GM21381 (cell line): Measurements from ENCODE around the gene SLC9B1.
"Not testable (repeated sequence)": the region's sequence is repeated elsewhere in the genome, so short reads cannot be mapped to it uniquely, and the experiment has no call there.

Experiments
- ATAC-seq: cut with Tn5 transposase; IDR thresholded peaks from one replicate; pipeline ENCODE4 v1.9.1; 2021; ENCODE audit warnings: mild to moderate bottlenecking, moderate library complexity; ENCODE audit not compliant: unreplicated experiment

Gene SLC9B1

GRCh38 chr4:102881343-102881742, 138.2 kb downstream of the SLC9B1 start:
- ATAC-seq: no peak

DNA sequence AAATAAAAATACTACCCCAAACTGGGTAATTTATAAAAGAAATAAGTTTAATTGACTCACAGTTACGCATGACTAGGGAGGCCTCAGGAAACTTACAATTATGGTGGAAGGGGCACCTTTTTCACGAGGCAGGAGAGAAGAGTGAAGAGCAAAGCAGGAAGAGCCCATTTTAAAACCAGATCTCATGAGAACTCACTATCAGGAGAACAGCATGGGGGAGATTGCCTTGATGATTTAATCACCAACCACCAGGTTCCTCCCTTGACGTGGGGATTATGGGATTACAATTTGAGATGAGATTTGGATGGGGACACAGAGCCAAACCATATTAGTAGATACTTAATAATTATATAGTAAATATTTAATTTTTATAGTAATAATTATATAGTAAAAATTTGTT, 140.6 kb downstream of the SLC9B1 start:
- ATAC-seq: no peak

GRCh38 chr4:102878349-102878748, 141.2 kb downstream of the SLC9B1 start:
- ATAC-seq: not testable (repeated sequence)

DNA sequence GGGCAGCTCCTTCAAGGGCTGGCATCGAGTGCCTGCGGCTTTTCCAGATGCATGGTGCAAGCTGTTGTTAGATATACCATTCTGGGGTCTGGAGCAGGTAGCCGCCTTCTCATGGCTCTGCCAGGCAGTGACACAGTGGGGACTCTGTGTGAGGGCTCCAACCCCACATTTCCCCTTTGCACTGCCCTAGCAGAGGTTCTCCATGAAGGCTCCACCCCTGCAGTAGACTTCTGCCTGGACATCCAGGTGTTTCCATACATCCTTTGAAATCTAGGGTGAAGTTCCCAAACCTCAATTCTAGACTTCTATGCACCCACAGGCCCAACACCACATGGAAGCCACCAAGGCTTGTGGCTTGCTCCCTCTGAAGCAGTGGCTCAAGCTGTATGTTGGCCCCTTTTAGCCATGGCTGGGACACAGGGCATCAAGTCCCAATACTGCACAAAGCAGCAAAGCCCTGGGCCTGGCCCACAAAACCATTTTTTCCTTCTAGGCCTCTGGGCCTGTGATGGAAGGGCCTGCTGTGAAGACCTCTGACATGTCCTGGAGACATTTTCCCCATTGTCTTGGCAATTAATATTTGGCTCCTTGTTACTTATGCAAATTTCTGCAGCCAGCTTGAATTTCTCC, 141.9 kb downstream of the SLC9B1 start:
- not testable (repeated sequence) for ATAC-seq

DNA sequence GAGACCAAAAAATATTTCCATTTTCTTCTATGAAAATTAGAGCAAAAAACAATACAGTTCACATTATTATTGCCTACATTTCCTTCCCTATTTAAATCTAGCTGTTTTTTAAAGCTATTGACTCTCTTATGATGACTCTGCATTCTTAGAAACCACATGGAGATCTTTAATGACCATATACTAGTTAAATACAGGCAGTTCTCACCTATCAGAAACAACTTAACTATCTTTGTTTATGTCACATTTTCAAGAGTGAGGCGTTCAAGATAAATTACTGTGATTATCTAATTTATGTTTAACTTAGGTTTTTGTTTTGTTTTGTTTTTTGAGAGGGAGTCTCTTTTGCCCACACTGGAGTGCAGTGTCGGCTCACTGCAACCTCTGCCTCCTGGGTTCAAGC, 147.7 kb downstream of the SLC9B1 start:
- no peak for ATAC-seq

DNA sequence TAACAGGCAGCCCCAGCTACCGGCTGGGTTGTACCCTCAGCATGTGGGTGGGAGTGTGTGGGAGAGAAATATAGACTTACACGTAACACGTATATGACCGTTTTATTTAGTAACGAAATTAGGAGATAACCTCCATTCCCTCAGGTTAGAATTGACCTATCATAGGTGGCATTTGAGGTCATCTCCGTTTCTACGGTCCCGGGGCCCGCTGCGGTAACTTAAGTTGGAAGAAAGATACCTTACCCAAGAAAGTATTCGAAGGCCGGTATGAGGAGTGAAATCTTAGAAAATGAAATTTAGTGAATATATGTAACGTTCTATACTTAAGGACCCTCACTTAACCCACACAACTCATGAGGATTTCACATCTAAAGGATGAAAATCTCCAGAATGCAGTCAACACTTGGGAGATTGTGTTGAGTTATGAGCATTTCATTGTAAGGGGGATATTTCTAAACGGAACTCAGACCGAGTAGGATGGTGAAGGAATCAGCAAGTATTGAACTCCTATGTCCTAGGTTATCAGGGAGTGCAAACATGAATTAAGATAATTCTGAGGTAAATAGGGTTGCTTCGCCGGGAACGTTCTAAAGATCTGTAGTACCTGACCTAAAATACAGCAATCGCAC, 149.8 kb downstream of the SLC9B1 start:
- ATAC-seq: peak; percentile 23

DNA sequence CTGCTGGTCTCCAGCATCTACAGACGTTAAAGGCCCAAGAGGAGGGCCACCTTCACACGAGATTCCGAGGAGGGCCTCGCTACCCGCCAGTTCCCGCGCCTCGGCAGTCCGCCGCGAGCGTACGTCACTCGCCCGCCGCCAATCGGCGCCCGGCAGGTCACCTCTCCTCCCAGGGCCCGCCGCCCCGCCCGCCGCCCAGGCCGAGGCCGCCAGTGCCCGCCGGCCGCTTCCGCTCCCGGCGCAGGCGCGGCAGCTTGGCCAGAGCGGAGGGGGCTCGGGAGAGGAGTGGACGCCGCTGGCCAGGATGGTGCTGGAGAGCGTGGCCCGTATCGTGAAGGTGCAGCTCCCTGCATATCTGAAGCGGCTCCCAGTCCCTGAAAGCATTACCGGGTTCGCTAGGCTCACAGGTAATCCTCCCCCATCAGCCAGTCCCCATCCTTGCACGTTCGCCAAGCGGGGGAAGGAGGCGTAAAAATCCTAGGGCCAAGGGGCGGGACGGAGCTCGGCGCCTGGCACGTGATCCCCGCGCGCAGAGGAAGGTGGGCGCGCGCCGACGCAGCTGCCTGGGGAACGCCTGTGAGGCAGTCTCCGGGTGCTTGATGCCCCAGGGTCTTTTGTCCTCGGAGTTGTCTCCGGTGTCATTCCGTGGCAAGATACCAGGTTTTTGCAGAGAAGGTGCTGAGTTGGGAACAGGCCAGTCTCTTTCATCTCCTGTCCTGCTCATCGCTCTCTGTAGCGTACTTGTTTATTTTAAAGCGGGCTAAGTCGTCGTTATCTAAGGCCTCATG, 150.5 kb downstream of the SLC9B1 start, which contains the start of gene CISD2:
CISD2 (plus strand) TSS at position 212 of the 788 bp plus-strand sequence; CDS start at position 305, 93 bp downstream.
- peak; percentile 88 for ATAC-seq

DNA sequence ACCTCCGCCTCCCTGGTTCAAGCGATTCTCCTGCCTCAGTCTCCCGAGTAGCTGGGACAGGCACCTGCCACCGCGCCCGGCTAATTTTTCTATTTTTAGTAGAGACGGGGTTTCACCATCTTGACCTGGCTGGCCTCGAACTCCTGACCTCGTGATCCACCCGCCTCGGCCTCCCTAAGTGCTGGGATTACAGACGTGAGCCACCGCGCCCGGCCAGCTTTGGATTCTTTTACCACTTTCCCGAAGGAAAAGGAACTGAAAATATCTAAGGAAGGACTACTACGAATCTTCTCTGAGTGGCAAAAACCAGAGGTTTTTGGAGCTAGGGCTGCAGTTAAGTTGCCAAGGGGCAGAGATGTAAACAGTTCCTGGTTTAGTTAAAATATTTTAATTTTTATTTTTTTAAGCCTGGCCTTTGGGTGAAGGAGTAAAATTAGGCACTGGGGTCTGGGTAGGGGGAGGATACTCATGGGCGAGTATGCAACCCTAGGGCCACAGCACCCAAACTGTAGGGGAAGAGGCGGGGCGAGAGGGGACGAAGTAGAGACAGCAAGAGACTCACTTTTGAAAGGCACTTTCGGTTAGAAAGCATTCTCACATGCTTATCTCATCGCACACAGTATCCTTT, 151.2 kb downstream of the SLC9B1 start:
- ATAC-seq: no peak

DNA sequence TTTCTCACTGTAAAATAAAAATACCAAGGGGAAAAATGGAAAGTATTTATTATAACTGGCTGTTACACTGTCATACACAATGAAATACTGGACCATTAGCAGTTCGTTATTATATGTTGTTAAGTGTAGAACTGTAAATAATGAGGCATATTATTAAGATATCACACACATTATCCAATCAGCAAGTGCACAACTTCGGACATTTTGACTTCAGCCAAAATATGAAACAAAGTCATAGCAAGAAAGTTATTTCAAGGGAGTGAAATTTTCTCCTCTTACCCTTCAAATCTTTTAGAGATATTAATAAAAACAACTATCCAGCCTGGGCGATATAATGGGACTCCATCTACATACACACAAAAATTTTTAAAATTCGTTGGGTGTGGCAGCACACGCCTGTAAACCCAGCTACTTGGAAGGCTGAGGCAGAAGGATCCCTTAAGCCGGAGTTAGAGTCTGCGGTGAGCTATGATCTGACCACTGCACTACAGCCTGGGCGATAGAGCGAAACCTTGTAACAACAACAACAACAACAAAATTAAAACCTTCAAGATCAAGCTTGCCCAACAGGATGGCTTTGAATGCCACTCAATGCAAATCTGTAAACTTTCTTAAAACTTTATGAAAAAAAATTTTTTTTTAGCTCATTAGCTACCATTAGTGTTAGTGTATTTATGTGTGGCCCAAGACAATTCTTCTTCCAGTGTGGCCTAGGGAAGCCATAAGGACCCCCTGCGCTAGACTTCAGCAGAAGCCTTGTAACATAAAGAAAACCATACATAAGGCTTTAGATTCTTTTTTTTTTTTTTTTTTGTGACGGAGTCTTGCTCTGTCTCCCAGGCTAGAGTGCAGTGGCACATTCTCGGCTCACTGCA, 152.0 kb downstream of the SLC9B1 start:
- no peak for ATAC-seq

GRCh38 chr4:102865327-102865726, 154.2 kb downstream of the SLC9B1 start:
- not testable (repeated sequence) for ATAC-seq

DNA sequence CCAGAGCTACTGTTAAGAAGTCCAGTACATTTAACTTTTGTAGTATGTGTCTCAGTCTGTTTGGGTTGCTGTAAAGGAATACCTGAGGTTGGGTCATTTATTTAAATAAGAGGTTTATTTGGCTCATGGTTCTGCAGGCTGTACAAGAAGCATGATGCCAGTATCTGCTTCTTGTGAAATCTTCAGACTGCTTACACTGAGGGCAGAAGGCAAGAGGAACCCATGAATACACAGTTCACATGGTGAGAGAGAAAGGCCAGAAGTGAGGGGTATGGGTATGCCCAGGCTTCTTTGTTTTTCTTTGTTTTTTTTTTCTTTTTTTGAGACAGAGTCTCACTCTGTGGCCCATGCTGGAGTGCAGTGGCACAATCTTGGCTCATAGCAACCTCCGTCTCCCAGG, 156.8 kb downstream of the SLC9B1 start:
- ATAC-seq: no peak

GRCh38 chr4:102862016-102862415, 157.5 kb downstream of the SLC9B1 start:
- ATAC-seq: no peak

GRCh38 chr4:102860611-102861324, 158.7 kb downstream of the SLC9B1 start:
- no peak for ATAC-seq

- ATAC-seq: no peak
Measured at GRCh38 chr4:102858828-102859464, 160.6 kb downstream of the SLC9B1 start.
